Osteocyte (in vitro differentiated cells): ENCODE measurements around the gene PITX3. TPM values are rescaled to one million over a fixed set of nuclear protein-coding genes. Genes with fewer than 3 reads are reported as not detected.

ENCODE experiments used
- DNase-seq: peaks from one replicate; pipeline ENCODE4 v3.0.0; 2021; ENCODE audit warnings: mixed read lengths; ENCODE audit not compliant: unreplicated experiment; ENCODE audit errors: extremely low spot score
- H3K27ac Mint-ChIP-seq: one replicate; pipeline ENCODE4 v1.8.0; 2021; ENCODE audit warnings: mild to moderate bottlenecking, mixed read lengths; ENCODE audit not compliant: unreplicated experiment
- H3K27me3 Mint-ChIP-seq: one replicate; pipeline ENCODE4 v1.8.0; 2021; ENCODE audit warnings: mixed read lengths; ENCODE audit not compliant: unreplicated experiment
- H3K36me3 Mint-ChIP-seq: one replicate; pipeline ENCODE4 v1.8.0; 2021; ENCODE audit warnings: mixed read lengths; ENCODE audit not compliant: unreplicated experiment
- H3K4me1 Mint-ChIP-seq: one replicate; pipeline ENCODE4 v1.8.0; 2021; ENCODE audit warnings: mixed read lengths; ENCODE audit not compliant: unreplicated experiment
- H3K4me3 Mint-ChIP-seq: one replicate; pipeline ENCODE4 v1.8.0; 2021; ENCODE audit warnings: mild to moderate bottlenecking, moderate library complexity, mixed read lengths; ENCODE audit not compliant: unreplicated experiment
- H3K9me3 Mint-ChIP-seq: one replicate; pipeline ENCODE4 v1.8.0; 2021; ENCODE audit warnings: mixed read lengths; ENCODE audit not compliant: unreplicated experiment
- total RNA-seq: library from RNA; stranded (reverse); gene quantifications from 2 replicates; pipeline ENCODE4 v1.2.1, GENCODE V29; 2021
- TF ChIP-seq, protein P1 (sequence below): fragments of 200-600 bp; sonication (generic); IDR thresholded peaks from 2 replicates; pipeline ENCODE4 v1.5.0; 2021; ENCODE audit warnings: antibody characterized with exemption, mild to moderate bottlenecking, moderate library complexity

PITX3 gene
- total RNA-seq, 1 donor from 2014 or later: not detected

DNA sequence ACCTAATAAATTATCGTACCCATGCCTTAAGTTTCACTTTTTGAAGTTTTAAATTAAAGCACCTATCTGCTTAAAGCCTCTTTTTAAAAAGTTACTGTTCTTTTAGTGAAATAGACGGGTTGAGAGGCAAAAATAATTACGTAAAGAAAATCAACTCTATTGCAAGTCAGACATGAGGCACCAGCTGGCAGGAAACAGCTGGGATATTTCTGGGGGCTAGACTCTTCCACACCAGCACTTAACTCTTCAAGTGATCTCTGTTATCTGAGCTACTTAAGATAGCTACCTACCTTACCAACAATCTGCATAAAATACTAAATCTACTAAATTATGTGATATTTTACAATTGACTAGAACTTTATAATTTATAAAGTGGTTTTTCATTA, 39.8 kb upstream of the PITX3 start:
- peak; percentile 7 for DNase-seq
- Mint-ChIP-seq H3K36me3 (peaks cover 6% of the 10 kb centered on the region), H3K4me1 (peaks cover 23% of the 10 kb centered on the region), H3K27me3 (no peaks in the 10 kb centered on the region), H3K9me3 (no peaks in the 10 kb centered on the region), H3K4me3 (peak overlapping the region; percentile 71), H3K27ac (peak overlapping the region; percentile 91)
- TF ChIP-seq, protein P1, sequence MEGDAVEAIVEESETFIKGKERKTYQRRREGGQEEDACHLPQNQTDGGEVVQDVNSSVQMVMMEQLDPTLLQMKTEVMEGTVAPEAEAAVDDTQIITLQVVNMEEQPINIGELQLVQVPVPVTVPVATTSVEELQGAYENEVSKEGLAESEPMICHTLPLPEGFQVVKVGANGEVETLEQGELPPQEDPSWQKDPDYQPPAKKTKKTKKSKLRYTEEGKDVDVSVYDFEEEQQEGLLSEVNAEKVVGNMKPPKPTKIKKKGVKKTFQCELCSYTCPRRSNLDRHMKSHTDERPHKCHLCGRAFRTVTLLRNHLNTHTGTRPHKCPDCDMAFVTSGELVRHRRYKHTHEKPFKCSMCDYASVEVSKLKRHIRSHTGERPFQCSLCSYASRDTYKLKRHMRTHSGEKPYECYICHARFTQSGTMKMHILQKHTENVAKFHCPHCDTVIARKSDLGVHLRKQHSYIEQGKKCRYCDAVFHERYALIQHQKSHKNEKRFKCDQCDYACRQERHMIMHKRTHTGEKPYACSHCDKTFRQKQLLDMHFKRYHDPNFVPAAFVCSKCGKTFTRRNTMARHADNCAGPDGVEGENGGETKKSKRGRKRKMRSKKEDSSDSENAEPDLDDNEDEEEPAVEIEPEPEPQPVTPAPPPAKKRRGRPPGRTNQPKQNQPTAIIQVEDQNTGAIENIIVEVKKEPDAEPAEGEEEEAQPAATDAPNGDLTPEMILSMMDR: no peak

DNA sequence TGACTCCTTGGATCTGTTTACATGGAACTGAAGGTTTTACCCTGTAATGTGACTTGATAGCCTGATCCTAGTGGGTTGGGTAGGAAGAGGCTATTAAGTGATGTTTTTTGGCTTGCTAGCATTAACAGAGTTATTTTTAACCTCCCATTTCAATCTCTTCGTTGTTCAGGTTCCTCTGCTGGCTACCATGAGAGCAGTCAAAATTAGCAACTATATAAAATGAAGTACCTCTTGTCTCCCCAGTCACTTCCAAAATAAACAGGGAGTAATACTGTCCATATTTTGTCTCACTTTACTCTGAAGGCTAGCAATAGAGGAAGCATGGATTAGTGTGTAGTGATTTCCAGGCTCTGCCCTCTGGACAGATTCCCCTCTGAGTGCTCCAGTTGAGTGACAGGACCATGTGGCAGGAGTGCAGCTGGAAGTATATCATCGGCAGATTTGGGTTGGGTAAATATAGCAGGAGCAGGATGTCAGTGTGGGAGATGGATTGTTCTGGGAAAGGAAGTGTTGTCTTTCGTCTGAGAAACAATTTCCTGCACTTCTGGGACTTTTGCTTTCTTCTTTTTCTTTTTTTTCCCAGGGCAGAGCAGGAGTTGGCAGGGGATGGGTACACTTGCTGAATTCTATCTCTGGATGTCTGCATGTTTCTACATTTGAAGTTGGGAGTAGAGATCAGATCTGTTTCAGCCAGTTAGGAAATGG, 39.2 kb upstream of the PITX3 start:
- H3K27me3 Mint-ChIP-seq: no peaks in the 10 kb centered on the region
- H3K9me3 Mint-ChIP-seq: no peaks in the 10 kb centered on the region
- H3K36me3 Mint-ChIP-seq: peaks cover 6% of the 10 kb centered on the region
- peaks cover 22% of the 10 kb centered on the region for H3K4me1 Mint-ChIP-seq
- H3K27ac Mint-ChIP-seq: peak overlapping the region; percentile 91
- TF ChIP-seq, protein P1: no peak
- peak overlapping the region; percentile 71 for H3K4me3 Mint-ChIP-seq
- peak; percentile 40 for DNase-seq

DNA sequence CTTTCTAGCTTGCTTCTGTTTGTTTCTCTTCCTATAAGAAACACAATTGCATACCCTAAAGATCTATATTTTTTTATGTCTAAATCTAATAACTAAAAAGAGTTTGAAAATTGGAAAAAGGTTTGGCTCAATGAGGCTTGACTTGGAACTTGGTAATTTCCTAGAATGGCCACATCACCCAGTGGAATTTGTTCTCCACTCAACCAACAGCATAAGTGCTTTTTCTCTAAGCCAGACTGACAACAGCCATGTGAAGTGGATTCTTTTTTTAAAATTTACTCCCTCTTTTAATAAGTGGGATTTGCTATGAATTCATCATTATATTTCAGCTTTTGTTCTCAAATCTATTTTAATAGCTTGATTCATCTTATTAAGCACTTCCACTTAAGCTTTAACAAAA, 37.8 kb upstream of the PITX3 start:
- DNase-seq: no peak
- Mint-ChIP-seq H3K9me3 (no peaks in the 10 kb centered on the region), H3K27me3 (no peaks in the 10 kb centered on the region), H3K27ac (no peak overlapping the region), H3K36me3 (peaks cover 4% of the 10 kb centered on the region), H3K4me3 (no peak overlapping the region), H3K4me1 (peaks cover 24% of the 10 kb centered on the region)
- TF ChIP-seq, protein P1: no peak

DNA sequence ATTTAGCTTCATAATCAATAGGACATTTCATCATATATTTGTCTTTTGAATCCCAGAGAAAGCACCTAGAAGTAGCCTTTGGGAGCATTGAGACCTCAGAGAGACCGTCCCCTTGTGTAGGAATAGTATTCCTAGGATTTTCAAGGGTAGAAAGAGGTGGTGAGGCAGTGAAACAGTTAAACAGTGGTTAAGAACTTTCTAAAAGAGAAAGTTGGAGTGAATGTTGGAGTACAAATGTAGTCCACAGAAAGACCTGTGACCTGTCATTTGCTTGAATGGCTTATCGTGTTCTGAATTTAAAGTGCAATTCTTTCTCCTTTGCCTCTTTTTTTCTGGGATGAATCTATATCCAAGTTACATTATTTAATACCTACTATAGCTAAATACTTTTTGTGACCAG, 34.0 kb upstream of the PITX3 start:
- peaks cover 21% of the 10 kb centered on the region for H3K4me1 Mint-ChIP-seq
- TF ChIP-seq, protein P1: no peak
- H3K4me3 Mint-ChIP-seq: no peak overlapping the region
- H3K27me3 Mint-ChIP-seq: no peaks in the 10 kb centered on the region
- no peak for DNase-seq
- no peak overlapping the region for H3K27ac Mint-ChIP-seq
- peaks cover 7% of the 10 kb centered on the region for H3K36me3 Mint-ChIP-seq
- no peaks in the 10 kb centered on the region for H3K9me3 Mint-ChIP-seq

DNA sequence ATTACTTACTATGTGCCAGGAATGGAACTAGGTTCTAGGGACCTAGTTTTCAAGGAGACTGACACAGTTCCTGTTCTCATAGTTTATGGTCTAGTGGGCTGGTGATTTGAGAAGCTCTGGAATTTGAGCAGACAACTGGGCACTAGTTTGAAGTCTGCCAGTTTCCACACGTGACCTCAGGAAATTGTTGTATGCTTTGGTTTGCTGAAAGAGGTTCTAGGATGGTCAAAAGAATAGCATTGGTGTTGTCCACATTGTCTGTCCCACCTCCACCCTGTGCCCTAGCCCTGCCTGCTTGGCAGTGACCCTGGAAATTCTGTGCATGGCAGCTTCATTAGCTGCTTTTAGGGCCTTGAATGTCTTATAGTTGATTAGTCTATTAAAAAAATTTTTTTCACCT, 32.8 kb upstream of the PITX3 start:
- H3K27me3 Mint-ChIP-seq: no peaks in the 10 kb centered on the region
- no peaks in the 10 kb centered on the region for H3K9me3 Mint-ChIP-seq
- H3K4me1 Mint-ChIP-seq: peaks cover 15% of the 10 kb centered on the region
- peaks cover 11% of the 10 kb centered on the region for H3K36me3 Mint-ChIP-seq
- no peak for DNase-seq
- no peak overlapping the region for H3K27ac Mint-ChIP-seq
- no peak overlapping the region for H3K4me3 Mint-ChIP-seq
- TF ChIP-seq, protein P1: no peak
